ENCODE results near the gene BEGAIN. TPM values are rescaled to one million over a fixed set of nuclear protein-coding genes. Genes with fewer than 3 reads are reported as not detected.

The BEGAIN gene
- total and polyA plus RNA-seq, 9 of the 15 experiments (the other 6 are each of a cell fraction or from before 2014, with no cell fraction given): 0.07 to 0.68 (median 0.55) TPM; not detected in 3

DNA sequence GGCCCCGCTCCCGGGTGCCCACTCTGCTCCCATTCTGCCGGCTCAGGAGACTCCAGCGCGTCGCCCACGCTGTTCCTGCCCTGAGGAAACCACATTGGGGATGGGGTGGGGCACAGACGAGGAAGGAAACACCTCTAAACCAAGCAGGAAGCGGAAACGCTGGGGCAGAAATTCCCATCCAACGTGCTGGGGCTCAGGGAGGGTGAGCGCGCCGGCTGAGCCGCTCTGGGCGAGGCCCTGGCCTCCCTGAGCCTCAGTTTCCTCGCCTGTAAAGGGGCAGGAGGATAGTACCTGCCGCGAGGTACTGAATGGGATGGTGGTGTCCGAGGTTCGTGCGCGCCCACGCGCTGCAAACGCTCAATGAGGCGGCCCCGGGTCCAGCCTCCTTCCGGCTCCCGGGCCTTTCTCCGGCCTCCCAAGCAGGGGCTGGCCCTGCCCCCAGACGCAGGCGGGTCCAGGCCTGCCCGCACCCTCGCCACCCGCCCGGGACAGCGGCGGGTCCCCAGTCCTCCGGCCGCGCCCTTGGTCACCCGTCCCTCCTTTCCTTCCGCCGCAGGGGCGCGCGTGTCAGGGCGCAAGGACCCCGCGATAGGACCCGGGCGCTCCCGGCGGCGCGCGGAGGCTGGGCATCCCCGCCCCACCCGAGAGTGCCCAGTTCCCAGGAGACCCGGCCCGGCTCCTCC lies 673 bp downstream of the BEGAIN start (continued):
- TF ChIP-seq, protein P1, sequence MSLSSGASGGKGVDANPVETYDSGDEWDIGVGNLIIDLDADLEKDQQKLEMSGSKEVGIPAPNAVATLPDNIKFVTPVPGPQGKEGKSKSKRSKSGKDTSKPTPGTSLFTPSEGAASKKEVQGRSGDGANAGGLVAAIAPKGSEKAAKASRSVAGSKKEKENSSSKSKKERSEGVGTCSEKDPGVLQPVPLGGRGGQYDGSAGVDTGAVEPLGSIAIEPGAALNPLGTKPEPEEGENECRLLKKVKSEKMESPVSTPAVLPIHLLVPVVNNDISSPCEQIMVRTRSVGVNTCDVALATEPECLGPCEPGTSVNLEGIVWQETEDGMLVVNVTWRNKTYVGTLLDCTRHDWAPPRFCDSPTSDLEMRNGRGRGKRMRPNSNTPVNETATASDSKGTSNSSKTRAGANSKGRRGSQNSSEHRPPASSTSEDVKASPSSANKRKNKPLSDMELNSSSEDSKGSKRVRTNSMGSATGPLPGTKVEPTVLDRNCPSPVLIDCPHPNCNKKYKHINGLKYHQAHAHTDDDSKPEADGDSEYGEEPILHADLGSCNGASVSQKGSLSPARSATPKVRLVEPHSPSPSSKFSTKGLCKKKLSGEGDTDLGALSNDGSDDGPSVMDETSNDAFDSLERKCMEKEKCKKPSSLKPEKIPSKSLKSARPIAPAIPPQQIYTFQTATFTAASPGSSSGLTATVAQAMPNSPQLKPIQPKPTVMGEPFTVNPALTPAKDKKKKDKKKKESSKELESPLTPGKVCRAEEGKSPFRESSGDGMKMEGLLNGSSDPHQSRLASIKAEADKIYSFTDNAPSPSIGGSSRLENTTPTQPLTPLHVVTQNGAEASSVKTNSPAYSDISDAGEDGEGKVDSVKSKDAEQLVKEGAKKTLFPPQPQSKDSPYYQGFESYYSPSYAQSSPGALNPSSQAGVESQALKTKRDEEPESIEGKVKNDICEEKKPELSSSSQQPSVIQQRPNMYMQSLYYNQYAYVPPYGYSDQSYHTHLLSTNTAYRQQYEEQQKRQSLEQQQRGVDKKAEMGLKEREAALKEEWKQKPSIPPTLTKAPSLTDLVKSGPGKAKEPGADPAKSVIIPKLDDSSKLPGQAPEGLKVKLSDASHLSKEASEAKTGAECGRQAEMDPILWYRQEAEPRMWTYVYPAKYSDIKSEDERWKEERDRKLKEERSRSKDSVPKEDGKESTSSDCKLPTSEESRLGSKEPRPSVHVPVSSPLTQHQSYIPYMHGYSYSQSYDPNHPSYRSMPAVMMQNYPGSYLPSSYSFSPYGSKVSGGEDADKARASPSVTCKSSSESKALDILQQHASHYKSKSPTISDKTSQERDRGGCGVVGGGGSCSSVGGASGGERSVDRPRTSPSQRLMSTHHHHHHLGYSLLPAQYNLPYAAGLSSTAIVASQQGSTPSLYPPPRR (CRISPR knock-in tag; IDR thresholded peaks at IDR 0.05; ENCODE audit: borderline replicate concordance): no peak
- TF ChIP-seq NEUROD1 (IDR thresholded peaks at IDR 0.05; ENCODE audit: borderline replicate concordance, low read depth, low read length, partially characterized antibody) (no peak), HNRNPH1 (optimal IDR thresholded peaks at IDR 0.05; ENCODE audit: low read depth, low read length) (no peak), ZC3H8 (IDR thresholded peaks at IDR 0.05) (no peak), ZZZ3 (IDR thresholded peaks at IDR 0.05) (no peak), ASH1L (IDR thresholded peaks at IDR 0.05; ENCODE audit: borderline replicate concordance, low read depth, partially characterized antibody) (no peak), ETV6 (IDR thresholded peaks at IDR 0.05; ENCODE audit: borderline replicate concordance in 1 of 2, low read depth in 2 of 2, low read length in 1 of 2) (peak in 1 of 2 experiments; percentile 54; a peak in 1 of 4 replicates), ETV6 (CRISPR knock-in tag; IDR thresholded peaks at IDR 0.05; ENCODE audit: borderline replicate concordance) (no peak), SRSF1 (IDR thresholded peaks at IDR 0.05; ENCODE audit: low read depth, low read length) (no peak), FOSL1 (tag; conservative IDR thresholded peaks at IDR 0.05) (no peak), ZKSCAN1 (IDR thresholded peaks at IDR 0.05; ENCODE audit: low read depth, low read length) (no peak), KDM2B (CRISPR knock-in tag; IDR thresholded peaks at IDR 0.05) (no peak), POU5F1 (IDR thresholded peaks at IDR 0.05; ENCODE audit: borderline replicate concordance, low read depth, low read length, partially characterized antibody) (no peak)
- TF ChIP-seq, protein P2, sequence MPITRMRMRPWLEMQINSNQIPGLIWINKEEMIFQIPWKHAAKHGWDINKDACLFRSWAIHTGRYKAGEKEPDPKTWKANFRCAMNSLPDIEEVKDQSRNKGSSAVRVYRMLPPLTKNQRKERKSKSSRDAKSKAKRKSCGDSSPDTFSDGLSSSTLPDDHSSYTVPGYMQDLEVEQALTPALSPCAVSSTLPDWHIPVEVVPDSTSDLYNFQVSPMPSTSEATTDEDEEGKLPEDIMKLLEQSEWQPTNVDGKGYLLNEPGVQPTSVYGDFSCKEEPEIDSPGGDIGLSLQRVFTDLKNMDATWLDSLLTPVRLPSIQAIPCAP (CRISPR knock-in tag; IDR thresholded peaks at IDR 0.05; ENCODE audit: borderline replicate concordance): no peak
- TF ChIP-seq, protein P3, sequence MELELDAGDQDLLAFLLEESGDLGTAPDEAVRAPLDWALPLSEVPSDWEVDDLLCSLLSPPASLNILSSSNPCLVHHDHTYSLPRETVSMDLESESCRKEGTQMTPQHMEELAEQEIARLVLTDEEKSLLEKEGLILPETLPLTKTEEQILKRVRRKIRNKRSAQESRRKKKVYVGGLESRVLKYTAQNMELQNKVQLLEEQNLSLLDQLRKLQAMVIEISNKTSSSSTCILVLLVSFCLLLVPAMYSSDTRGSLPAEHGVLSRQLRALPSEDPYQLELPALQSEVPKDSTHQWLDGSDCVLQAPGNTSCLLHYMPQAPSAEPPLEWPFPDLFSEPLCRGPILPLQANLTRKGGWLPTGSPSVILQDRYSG (tag; conservative IDR thresholded peaks at IDR 0.05; ENCODE audit: low read depth): no peak
- TF ChIP-seq, protein P4, sequence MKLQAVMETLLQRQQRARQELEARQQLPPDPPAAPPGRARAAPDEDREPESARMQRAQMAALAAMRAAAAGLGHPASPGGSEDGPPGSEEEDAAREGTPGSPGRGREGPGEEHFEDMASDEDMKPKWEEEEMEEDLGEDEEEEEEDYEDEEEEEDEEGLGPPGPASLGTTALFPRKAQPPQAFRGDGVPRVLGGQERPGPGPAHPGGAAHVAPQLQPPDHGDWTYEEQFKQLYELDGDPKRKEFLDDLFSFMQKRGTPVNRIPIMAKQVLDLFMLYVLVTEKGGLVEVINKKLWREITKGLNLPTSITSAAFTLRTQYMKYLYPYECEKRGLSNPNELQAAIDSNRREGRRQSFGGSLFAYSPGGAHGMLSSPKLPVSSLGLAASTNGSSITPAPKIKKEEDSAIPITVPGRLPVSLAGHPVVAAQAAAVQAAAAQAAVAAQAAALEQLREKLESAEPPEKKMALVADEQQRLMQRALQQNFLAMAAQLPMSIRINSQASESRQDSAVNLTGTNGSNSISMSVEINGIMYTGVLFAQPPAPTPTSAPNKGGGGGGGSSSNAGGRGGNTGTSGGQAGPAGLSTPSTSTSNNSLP (IDR thresholded peaks at IDR 0.05; ENCODE audit: borderline replicate concordance, low read depth, low read length): no peak
- TF ChIP-seq, protein P5, sequence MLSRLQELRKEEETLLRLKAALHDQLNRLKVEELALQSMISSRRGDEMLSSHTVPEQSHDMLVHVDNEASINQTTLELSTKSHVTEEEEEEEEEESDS (CRISPR knock-in tag; IDR thresholded peaks at IDR 0.05): no peak

All from K562 (cell line).